Stimulated activated CD4-positive, alpha-beta T cell treated with anti-CD3 and anti-CD28 coated beads, Interleukin-4, amount 100 ng/mL, for 48 hours (primary cell): ENCODE measurements around the gene CDC42EP5.
A peak's percentile ranks its signal among the peaks of the same experiment; 100 is the strongest.

Source experiments
- DNase-seq, 2 donors: peaks; one replicate each; pipeline ENCODE4 v3.0.0-alpha.2; 2020; ENCODE audit warnings: low read depth in 2 of 2

The CDC42EP5 gene

DNA sequence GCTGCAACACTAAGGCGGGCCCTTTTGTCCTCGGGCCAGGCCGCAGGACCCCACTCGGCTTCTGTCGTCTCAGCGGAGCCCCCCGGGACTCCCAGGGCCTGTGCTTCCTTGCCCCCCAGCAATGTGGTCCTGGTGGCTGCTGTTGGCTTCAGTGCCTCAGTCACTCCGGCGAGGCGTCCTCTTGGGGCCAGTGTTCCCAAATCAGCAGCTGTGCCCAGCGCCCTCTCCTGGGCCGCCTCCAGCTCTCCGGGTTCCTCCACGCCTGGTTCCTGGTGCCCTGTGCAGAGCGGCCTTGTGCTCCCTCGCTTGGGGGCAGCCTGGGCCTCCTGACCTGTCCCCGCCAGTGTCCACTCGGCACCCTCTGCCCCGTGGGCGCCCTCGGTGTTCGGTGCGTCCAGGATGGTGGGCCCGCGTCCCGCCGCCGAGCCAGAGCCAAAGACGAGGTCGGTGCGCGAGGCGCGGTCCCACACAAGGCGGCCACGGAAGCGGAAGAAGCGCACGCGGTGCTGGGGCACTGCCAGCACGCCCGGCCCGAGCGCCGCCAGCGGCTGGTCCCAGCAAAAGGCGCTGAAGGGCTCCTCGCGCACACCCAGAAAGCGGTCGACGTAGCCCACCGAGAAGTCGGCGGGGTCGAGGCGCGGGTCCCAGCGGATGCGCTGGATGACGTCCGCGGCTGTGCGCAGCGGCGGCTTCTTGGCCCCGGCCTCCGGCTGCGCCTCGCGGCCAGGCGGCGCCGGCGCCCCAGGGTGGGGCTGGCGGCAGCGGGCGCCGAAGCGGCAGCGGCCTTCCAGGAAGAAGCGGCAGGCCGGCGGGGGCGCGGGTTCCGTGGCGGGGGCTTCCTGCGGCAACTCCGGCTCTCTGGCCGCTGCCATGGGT is 10.2 kb downstream of the CDC42EP5 start:
- DNase-seq: peak; percentile 46 to 60

DNA sequence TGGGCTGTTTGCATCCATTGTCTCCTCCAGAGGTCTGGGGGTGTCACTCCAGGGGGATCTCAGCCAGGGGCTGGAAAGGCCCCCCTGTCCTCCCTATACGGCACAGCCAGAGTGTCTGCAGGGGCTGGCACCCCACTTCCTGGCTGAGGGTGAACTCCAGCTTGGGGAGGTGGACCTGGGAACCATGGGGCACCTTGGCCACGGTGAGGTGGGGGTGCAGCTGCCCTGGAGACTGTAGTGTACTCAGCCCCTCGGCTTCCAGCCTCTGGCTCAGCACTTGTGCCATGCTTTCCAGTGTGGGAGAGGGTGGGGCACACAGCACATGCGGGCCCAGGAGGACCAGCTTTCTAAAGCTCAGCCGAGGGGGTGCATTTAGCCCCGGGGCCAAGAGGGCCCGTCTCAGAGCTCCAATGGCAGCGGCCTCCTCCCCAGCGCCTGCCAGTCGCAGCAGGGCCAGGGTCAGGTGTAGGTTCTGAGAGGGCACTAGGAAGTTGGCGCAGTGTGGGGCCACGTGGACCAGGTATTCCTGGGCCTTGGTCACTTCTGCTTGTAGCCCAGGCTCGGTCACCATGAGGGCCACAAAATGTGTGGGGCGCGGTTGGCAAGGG is 10.9 kb downstream of the CDC42EP5 start:
- no peak for DNase-seq

DNA sequence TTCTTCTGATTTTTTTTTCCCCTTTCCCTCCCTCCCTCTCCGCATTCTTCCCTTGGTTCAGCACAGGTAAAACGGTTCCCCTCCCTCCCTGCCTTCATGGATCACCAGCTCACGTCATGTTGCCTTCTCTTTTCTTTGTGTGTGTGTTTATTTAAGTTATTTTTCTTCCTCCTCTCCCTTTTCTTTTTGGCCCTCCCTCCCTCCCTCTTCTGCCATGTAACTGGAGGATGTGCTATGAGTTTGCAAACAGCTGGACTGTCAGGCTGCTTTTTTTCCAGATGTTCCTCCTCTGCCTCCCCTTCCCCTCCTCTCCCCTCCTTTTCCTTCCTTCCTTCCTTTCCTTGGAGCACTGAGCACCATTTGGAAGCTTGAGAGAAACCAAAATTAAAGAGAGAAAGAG is 11.5 kb downstream of the CDC42EP5 start:
- no peak for DNase-seq

DNA sequence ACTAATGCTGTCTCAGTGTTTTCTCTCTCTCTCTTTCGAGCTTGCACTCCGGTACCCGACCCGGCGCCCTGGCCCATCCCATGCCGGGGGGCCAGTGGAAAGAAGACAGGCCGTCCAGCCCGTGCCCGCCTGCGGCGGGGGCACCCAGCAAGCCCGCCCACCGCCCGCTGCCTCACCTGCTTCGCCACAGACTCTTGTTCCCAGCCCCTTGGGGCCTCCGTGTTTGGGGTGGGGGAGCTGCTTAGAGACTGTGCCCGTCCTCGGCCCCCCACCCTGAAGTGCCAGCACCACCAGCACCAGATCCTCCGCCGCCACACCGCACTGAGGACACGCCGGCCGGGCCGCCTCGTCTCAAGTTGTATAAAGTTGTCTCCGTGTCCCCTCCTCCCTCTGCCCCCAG is 11.9 kb downstream of the CDC42EP5 start:
- DNase-seq: no peak

DNA sequence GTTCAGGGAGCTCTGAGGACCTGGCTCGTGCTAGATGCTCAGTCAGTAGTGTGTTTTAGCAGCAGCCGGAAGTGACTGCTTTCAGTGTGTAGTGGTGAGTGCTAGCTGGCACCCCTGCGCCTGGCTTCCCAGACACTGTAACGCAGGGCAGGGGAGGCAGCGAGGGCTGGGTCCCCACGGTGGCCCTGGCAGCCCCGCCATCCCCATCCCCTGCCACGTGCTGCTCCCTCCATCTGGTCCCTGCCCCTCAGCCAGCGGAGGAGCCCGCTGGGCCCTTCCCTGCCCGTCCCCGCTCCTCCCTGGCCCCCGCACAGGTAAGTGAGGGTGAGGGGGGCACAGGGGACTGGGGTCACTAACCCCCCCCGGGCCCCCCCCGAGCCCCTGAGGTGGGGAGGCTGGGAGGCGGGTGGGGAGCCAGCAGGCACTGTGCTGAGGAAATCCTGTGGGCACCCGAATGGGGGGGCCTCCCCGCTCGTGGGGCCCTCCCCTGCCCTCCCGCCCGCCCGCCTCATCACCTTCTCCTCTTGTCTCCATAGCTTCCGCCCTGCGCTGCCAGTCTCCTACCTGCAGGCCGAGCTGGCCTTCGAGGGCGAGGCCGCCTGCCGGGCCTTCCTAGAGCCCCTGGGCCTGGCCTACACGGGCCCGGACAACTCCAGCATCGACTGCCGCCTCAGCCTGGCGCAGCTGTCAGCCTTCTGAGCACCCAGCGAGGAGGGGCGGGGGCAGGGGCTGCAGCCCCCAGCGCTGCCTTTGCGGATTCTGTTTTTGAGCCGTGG is 12.7 kb downstream of the CDC42EP5 start:
- DNase-seq: no peak

DNA sequence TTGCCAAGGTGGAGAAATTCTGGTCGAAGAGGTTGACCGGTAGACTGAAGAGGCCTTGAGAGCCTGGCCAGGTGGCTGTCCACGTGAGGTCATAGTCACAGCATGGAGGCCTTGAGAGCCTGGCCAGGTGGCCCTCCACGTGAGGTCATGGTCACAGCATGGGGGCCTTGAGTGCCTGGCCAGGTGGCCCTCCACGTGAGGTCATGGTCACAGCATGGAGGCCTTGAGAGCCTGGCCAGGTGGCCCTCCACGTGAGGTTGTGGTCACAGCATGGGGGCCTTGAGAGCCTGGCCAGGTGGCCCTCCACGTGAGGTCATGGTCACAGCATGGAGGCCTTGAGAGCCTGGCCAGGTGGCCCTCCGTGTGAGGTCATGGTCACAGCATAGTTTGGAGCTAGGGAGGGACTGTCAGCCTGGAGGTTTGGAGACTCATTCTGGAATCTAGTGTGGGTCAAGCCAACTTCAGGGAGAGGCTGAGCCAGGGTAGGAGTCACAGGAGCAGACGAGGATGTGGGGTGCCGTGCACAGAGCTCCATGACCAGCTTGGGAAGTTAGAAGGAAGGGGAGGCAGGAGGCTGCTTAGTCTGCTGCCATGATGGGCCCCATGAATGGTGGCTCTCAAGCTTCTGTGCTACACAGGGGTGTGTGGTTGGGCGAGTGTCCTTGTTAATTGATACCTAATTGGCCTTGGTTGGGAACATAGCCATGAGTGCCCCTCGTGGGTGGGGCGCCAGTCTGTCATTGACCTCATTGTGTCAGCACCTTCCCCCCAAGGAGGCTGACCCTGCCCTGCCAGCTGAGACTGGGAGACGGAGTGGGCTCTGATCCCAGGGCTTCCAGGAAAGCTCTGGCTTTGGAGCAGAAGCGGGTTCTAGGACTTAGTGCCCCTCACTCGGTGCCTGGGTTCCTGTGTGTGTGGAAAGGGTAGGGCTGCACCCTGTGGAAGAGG is 13.5 kb downstream of the CDC42EP5 start:
- no peak for DNase-seq

DNA sequence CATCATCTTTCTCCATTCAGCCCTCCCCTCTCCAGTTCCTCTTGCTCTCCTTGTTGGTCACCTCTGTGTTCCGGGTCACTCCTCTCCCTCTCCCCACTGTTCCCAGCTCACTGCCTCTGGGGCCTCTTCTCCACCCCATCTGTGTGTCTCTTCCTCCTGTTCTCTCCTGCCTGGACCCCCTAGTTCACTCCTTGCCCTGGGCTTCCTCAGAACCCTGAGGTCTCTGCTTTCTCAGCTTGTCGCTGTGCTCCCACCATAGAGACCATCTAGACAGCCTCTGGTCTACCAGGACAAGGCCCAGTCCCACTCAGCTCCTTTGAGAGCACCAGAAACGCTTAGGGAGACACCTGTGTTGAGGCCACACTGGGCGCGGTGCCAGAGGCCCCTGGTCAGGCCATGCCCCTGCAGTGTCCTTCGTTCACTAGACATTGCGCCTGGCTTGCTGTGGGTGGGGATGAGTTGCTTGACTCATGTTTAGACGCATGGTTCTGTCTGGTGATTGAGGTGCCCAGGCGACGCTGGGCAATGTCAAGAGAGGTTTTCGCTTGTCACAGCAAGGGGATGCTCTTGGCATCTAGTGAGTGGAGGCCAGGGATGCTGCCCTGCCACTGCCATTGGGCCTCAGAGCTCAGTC is 14.3 kb downstream of the CDC42EP5 start:
- no peak for DNase-seq

DNA sequence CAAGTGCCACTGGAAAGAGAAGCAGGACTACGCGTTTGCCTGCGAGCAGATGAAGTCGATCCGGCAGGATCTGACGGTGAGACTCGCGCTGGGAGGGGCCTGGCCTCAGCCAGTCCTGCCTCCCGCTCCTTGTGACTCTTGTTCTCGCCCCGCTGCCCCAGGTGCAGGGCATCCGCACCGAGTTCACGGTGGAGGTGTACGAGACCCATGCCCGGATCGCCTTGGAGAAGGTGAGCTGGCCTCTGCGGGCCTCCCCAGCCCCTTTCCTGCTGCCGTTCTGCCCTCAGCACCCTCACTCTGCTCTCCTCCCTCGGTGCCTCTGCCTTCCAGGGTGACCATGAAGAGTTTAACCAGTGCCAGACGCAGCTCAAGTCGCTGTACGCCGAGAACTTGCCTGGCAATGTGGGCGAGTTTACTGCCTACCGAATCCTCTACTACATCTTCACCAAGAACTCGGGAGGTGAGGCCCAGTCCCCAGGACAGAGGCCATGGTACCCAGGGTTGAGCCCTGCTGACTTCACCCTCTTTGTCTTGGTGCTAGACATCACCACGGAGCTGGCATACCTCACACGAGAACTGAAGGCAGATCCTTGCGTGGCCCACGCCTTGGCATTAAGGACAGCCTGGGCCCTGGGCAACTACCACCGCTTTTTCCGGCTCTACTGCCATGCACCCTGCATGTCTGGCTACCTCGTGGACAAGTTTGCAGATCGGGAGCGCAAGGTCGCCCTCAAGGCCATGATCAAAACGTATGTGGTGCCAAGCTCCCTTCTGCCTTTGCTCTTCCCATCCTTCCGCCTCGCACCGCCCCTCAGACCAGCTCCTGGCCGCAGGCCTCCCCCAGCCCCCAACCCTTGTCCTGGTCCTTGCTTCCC is 15.1 kb downstream of the CDC42EP5 start:
- DNase-seq: no peak

DNA sequence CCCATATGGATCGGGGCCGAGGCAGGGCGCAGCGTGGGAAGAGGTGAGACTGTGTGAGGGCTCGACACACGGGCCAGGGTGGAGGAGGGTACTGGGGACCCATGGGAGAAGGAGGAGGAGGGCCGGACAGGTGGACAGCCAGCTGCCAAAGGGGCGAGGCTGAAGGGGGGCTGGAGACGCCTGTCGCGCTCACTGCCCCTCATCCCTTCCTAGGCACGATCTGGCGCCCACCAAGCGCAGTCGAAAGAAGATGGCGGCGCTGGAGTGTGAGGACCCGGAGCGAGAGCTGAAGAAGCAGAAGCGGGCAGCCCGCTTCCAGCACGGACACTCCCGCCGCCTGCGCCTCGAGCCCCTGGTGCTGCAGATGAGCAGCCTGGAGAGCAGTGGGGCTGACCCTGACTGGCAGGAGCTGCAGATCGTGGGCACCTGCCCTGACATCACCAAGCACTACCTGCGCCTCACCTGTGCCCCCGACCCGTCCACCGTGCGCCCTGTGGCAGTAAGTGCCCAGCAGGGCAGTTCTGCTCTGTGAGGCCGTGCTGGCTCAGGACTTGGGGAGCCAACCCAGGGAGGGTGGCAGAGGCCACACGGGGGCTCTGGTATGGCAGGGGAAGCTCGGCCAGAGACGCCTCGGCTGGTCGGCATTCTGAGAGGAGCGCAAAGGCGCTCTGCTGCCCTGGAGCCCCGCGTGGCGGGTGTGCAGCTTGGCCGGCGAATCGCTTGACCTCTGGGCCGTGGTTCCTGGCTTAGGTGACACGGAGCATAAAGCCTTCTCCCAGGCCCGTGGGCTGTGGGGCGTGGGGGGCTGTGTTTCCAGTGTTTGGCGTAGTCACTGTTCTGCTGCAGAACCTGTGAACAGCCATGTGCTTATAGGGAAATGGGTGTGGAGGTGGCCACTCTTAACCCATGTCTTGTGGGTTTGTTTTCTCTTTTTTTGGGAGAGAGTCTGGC is 16.4 kb downstream of the CDC42EP5 start:
- DNase-seq: no peak

DNA sequence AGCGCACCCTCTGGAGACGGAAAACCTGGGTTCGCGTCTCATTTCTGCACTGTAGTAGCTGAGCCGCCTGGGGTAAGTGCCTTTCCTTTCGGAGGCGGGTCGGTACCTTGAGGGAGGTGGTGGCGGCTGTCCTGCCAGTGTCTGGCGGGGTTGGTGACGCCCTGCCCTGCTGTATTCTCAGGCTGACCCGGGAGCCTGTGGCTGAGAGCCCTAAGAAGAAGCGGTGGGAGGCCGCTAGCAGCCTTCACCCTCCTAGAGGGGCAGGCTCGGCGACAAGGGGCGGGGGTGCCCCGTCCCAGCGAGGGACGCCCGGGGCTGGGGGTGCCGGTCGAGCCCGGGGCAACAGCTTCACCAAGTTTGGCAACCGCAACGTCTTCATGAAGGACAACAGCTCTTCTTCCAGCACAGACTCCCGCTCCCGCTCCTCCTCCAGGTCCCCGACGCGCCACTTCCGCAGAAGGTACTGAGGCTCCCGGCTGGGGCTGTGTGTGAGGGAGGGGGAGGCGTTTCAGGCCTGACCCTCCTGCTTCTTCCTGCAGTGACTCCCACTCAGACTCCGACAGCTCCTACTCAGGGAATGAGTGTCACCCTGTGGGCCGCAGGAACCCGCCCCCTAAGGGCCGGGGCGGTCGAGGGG is 17.2 kb downstream of the CDC42EP5 start:
- DNase-seq: no peak

DNA sequence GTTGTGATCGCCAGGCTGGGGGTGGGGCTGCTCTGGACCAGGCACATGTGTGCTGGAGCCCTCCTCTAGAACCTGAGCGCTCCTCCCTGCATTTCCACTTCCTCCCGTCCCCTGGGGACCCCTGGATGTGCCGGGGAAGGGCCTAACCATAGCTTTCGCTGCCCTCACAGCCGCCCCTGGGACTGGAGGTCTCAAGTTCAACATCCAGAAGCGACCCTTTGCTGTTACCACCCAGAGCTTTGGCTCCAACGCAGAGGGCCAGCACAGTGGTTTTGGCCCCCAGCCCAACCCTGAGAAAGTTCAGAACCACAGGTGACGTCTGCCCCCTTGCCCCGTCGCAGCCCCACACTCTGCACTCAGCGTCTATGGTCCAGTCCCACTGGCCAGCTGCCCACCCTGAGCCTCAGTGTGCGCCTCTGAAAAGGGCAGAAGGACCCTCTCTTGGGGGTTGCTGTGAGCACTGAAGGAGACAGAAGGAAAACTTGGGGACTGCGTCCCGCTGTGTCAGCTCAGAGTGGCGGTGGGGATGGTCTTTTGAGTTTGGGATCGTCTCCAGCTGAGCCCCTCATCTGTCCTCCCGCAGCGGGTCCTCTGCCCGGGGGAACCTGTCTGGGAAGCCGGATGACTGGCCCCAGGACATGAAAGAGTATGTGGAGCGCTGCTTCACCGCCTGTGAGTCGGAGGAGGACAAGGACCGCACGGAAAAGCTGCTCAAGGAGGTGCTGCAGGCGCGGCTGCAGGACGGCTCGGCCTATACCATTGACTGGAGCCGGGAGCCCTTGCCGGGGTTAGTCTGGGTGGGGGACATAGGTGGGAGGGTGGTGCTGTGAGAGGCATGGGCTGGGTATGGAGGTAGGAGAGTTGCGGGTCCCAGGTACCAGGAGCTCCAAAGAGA is 18.1 kb downstream of the CDC42EP5 start:
- no peak for DNase-seq

DNA sequence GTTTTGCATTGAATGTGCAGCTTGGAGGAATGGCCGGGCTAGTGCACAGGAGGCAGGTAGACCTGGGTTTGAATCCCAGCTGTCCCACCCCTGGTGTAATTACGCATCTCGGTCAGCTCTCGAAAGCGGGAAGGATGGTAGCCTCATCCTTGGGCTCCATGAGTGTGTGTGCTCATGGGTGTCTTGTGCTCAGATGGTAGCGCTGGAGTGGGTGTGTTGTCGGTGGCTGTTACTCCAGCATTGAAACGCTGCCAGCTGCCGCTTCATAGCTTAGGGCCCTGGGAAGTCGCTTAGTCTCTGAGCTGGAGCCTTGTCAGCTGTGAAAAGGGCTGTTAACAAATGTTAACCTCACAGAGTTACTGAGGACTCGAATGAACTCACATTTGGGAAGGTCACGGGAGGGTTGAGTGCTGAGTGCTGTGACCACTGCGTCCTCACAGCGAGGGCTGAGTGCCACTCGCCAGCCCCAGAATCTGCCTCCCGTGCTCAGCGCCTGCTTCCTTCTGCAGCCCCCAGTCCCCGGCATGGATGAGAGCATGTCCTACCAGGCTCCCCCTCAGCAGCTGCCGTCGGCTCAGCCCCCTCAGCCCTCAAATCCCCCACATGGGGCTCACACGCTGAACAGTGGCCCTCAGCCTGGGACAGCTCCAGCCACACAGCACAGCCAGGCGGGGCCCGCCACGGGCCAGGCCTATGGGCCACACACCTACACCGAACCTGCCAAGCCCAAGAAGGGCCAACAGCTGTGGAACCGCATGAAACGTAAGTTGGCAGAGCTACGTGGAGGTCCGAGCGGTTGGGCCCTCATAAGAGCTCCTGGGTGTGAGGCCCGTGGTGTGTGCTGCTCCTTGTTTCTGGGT is 18.9 kb downstream of the CDC42EP5 start:
- no peak for DNase-seq

DNA sequence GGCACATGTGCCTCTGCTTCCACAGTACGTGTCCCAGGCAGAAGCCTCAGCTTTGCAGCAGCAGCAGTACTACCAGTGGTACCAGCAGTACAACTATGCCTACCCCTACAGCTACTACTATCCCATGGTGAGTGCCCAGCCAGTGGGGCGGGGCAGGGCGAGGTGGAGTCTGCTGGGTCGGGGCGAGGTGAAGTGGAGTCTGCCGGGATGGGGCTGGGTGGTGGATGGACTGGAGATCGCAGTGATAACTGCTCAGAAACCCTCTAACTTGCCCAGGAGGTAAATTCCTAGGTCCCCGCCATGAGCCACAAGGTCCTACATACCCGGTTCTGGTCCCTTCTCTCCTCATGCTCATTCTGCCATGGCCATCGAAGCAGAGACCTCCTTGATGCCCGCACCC is 20.5 kb downstream of the CDC42EP5 start:
- no peak for DNase-seq

DNA sequence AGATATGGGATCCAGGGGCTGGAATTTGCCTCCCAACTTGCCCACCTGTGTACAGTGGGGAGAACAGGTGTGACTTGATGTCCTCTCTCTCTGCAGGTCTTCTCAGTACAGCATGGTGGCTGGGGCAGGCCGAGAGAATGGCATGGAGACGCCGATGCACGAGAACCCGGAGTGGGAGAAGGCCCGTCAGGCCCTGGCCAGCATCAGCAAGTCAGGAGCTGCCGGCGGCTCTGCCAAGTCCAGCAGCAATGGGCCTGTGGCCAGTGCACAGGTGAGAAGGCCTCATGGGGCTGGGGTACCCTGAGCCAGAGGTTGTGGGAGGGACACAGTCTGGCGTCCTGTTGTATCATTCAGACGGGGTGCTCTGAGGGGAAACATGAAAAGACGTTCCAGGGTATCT is 21.1 kb downstream of the CDC42EP5 start:
- no peak for DNase-seq

DNA sequence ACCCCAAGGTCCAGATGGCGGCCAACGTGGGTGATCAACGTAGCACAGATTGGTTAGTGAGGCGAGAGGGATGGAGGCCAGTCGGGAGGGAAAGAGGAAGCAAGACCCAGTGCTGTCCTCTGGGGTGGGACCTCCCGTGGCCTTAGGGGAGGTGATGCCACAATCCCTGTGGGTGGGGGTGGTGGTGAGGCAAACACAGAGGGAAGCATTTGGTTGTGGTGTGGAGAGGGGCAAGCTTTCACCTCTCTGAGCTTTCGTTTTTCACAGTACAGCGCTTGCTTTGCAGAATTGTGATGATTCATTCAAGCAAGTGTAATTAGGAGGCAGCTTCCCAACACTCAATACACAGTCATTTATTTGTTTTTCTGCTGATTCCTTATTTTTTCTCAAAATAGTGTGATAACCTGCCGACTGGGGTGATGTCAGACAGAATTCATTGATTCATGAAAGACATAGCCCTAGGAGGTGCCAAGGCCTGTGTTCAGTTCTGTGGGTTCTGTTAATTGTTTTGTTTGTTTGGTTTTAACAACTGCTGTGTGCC is 21.7 kb downstream of the CDC42EP5 start:
- DNase-seq: no peak

DNA sequence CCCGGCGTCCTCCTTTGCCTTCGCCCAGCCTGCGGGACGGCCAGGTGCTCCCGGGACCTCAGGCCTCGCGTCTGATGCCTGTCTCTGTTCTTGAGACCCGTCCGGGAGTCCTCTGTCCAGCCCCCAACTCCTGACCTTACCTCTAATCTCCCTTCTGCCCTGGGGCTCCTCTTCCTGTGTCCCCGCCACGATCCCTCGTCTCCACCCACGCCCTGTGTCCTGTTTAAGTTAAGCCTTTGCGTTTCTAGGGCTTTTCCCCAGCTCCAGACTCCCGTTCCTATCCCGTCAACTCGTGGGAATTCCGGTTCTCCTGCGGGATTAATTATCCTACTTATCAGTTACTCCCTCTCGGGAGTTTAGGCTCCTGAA is 23.4 kb downstream of the CDC42EP5 start:
- no peak for DNase-seq
